HepG2 (cell line): ENCODE measurements around the gene SLC39A2. TPM values are rescaled to one million over a fixed set of nuclear protein-coding genes. Genes with fewer than 3 reads are reported as not detected.
A peak's percentile ranks its signal among the peaks of the same experiment; 100 is the strongest.

Experiments
- ASH2L ChIP-seq: fragments of 300-600, 200-600 bp; sonication (generic); IDR thresholded peaks from 2 replicates; pipeline ENCODE4 v1.7.0; 2017; ENCODE audit warnings: low read depth, mild to moderate bottlenecking, moderate library complexity, mixed read lengths, low read length; ENCODE audit not compliant: insufficient read length
- CEBPG ChIP-seq: IDR thresholded peaks from 2 replicates; pipeline ENCODE4 v1.6.1; 2016
- PPARG ChIP-seq: conservative IDR thresholded peaks from 2 replicates; pipeline ENCODE4 v1.6.1; 2016; ENCODE audit warnings: missing biosample characterization, missing genetic modification reagents
- TP53 ChIP-seq: sonication (generic); formaldehyde crosslinking; conservative IDR thresholded peaks from 2 replicates; pipeline ENCODE4 v1.4.0; 2020; ENCODE audit warnings: missing genetic modification reagents
- XRCC5 ChIP-seq: fragments of 200-400 bp; formaldehyde crosslinking; optimal IDR thresholded peaks from 2 replicates; pipeline ENCODE3; 2017; ENCODE audit warnings: mild to moderate bottlenecking, low read length
- ZFP90 ChIP-seq: sonication (generic); formaldehyde crosslinking; IDR thresholded peaks from 2 replicates; pipeline ENCODE4 v1.8.0; 2022; ENCODE audit warnings: missing genetic modification reagents, mild to moderate bottlenecking, inconsistent platforms, borderline replicate concordance
- ZFX ChIP-seq: sonication (generic); formaldehyde crosslinking; IDR thresholded peaks from 2 replicates; pipeline ENCODE4 v1.4.0; 2020; ENCODE audit warnings: mild to moderate bottlenecking, low read depth, missing genetic modification reagents, moderate library complexity
- ZNF430 ChIP-seq: sonication (generic); formaldehyde crosslinking; IDR thresholded peaks from 2 replicates; pipeline ENCODE4 v1.9.0; 2021; ENCODE audit warnings: mild to moderate bottlenecking, missing genetic modification reagents
- ZNF543 ChIP-seq: sonication (generic); formaldehyde crosslinking; IDR thresholded peaks from 2 replicates; pipeline ENCODE4 v1.4.0; 2020; ENCODE audit warnings: mild to moderate bottlenecking, missing genetic modification reagents
- ZNF678 ChIP-seq: sonication (generic); formaldehyde crosslinking; IDR thresholded peaks from 2 replicates; pipeline ENCODE4 v1.4.0; 2020; ENCODE audit warnings: mild to moderate bottlenecking, missing genetic modification reagents
- ZNF782 ChIP-seq: sonication (generic); formaldehyde crosslinking; IDR thresholded peaks from 2 replicates; pipeline ENCODE4 v1.4.0; 2020; ENCODE audit warnings: missing genetic modification reagents, mild to moderate bottlenecking, borderline replicate concordance
- ZNF878 ChIP-seq: sonication (generic); formaldehyde crosslinking; IDR thresholded peaks from 2 replicates; pipeline ENCODE4 v1.8.1; 2023; ENCODE audit warnings: mild to moderate bottlenecking, missing genetic modification reagents, moderate library complexity
- polyA plus RNA-seq, 8 experiments: library from polyadenylated mRNA; depleted of rRNA in 3 of 8; stranded (reverse) in 7 of 8; unstranded in 1 of 8; fragments of >200 nt; fragmentation: Illumina TruSeq in 4 of 8; extraction: Trizol in 4 of 8; gene quantifications; 2 replicates each; pipeline versions ENCODE4 v1.2.1 to v1.2.3, GENCODE V29; 2011 to 2016; ENCODE audit warnings: low read depth in 4 of 8, missing spikeins in 1 of 8, mixed read lengths in 1 of 8; ENCODE audit not compliant: insufficient read depth in 1 of 8
- total RNA-seq, 5 experiments: library from RNA; depleted of rRNA; stranded (reverse); fragments of >200 nt; fragmentation: Illumina TruSeq; extraction: Trizol; gene quantifications; 2 replicates each; pipeline ENCODE4 v1.2.3, GENCODE V29; 2016; ENCODE audit warnings: low read depth in 1 of 5
- TF ChIP-seq, protein P1 (sequence below): sonication (generic); formaldehyde crosslinking; IDR thresholded peaks from 2 replicates; pipeline ENCODE4 v1.5.0; 2020; ENCODE audit warnings: missing genetic modification reagents
- TF ChIP-seq, protein P2 (sequence below): IDR thresholded peaks from 2 replicates; pipeline ENCODE4 v1.6.1; 2016; ENCODE audit warnings: missing genetic modification reagents, missing compliant biosample characterization
- TF ChIP-seq, protein P3 (sequence below): IDR thresholded peaks from 2 replicates; pipeline ENCODE4 v1.6.1; 2016; ENCODE audit warnings: missing compliant biosample characterization, missing genetic modification reagents, borderline replicate concordance
- TF ChIP-seq, protein P4 (sequence below): sonication (generic); formaldehyde crosslinking; IDR thresholded peaks from 2 replicates; pipeline ENCODE4 v1.4.0; 2020; ENCODE audit warnings: missing genetic modification reagents, borderline replicate concordance
- TF ChIP-seq, protein P5 (sequence below): sonication (generic); formaldehyde crosslinking; IDR thresholded peaks from 2 replicates; pipeline ENCODE4 v1.5.0; 2020; ENCODE audit warnings: missing genetic modification reagents, mild to moderate bottlenecking, borderline replicate concordance
- TF ChIP-seq, protein P6 (sequence below): sonication (generic); formaldehyde crosslinking; IDR thresholded peaks from 2 replicates; pipeline ENCODE4 v1.4.0; 2020; ENCODE audit warnings: mild to moderate bottlenecking, missing genetic modification reagents

Gene SLC39A2
- total and polyA plus RNA-seq, 2 of the 13 experiments (the other 11 are each of a cell fraction or from before 2014, with no cell fraction given): 0.08 to 0.11 TPM

DNA sequence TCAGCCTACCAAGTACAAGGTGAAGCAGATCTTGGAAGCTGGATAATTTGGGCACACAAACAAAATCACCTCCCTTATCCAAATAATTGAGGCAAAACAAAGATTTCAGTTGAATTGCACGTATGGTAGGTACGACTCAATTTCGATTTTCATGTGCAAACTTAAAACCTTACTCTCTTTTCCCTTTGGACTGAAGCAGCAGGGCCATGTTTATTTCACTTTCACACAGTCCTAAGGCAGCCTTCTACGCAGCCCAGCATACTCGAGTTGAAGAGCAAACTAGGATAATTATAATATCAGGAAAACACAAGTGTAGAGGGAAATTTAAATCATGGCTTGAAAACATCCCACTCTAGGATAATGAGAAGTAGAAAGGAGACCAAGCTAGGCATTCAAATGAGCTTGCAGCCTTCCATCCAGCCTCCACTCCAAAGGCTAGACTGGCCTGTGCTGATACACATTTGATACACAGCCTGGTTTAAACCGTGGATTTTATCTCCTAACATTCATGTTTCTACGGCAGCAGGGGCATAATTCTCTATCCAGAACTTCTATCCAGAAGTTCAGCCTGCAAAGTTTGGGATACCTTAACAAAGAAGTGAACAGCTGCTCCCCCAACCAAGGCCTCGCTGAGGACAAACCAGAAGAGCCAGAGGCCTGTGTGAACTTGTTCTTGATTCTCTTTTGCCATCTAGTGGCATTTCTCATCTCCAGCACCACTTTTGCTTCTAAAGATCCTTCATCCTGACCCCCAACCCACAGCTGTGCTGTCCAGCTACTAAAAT, 40.7 kb downstream of the SLC39A2 start (continued):
- TF ChIP-seq, protein P1, sequence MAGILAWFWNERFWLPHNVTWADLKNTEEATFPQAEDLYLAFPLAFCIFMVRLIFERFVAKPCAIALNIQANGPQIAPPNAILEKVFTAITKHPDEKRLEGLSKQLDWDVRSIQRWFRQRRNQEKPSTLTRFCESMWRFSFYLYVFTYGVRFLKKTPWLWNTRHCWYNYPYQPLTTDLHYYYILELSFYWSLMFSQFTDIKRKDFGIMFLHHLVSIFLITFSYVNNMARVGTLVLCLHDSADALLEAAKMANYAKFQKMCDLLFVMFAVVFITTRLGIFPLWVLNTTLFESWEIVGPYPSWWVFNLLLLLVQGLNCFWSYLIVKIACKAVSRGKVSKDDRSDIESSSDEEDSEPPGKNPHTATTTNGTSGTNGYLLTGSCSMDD: no peak
- TF ChIP-seq, protein P2, sequence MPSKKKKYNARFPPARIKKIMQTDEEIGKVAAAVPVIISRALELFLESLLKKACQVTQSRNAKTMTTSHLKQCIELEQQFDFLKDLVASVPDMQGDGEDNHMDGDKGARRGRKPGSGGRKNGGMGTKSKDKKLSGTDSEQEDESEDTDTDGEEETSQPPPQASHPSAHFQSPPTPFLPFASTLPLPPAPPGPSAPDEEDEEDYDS (CRISPR knock-in tag): 0 out of 2 replicates have a peak, but pooled peaks have one; percentile 8
- TF ChIP-seq, protein P3, sequence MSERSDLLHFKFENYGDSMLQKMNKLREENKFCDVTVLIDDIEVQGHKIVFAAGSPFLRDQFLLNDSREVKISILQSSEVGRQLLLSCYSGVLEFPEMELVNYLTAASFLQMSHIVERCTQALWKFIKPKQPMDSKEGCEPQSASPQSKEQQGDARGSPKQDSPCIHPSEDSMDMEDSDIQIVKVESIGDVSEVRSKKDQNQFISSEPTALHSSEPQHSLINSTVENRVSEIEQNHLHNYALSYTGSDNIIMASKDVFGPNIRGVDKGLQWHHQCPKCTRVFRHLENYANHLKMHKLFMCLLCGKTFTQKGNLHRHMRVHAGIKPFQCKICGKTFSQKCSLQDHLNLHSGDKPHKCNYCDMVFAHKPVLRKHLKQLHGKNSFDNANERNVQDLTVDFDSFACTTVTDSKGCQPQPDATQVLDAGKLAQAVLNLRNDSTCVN: peak; percentile 34; the same call in 1 of the 2 replicates
- no peak for TF ChIP-seq ZNF878 (CRISPR knock-in tag)
- peak; percentile 53 for TF ChIP-seq XRCC5
- TF ChIP-seq ZNF678 (CRISPR knock-in tag): 0 out of 2 replicates have a peak, but pooled peaks have one; percentile 16
- 0 out of 2 replicates have a peak, but pooled peaks have one; percentile 59 for TF ChIP-seq ZNF430
- 0 out of 2 replicates have a peak, but pooled peaks have one; percentile 6 for TF ChIP-seq ZNF543
- TF ChIP-seq, protein P4, sequence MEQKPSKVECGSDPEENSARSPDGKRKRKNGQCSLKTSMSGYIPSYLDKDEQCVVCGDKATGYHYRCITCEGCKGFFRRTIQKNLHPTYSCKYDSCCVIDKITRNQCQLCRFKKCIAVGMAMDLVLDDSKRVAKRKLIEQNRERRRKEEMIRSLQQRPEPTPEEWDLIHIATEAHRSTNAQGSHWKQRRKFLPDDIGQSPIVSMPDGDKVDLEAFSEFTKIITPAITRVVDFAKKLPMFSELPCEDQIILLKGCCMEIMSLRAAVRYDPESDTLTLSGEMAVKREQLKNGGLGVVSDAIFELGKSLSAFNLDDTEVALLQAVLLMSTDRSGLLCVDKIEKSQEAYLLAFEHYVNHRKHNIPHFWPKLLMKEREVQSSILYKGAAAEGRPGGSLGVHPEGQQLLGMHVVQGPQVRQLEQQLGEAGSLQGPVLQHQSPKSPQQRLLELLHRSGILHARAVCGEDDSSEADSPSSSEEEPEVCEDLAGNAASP: peak; percentile 84; the same call in 1 of the 2 replicates
- TF ChIP-seq, protein P5, sequence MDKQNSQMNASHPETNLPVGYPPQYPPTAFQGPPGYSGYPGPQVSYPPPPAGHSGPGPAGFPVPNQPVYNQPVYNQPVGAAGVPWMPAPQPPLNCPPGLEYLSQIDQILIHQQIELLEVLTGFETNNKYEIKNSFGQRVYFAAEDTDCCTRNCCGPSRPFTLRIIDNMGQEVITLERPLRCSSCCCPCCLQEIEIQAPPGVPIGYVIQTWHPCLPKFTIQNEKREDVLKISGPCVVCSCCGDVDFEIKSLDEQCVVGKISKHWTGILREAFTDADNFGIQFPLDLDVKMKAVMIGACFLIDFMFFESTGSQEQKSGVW (CRISPR knock-in tag): no peak
- TF ChIP-seq TP53 (CRISPR knock-in tag): no peak
- no peak for TF ChIP-seq CEBPG (CRISPR knock-in tag)
- no peak for TF ChIP-seq ZFP90 (CRISPR knock-in tag)
- TF ChIP-seq ZNF782 (CRISPR knock-in tag): no peak
- TF ChIP-seq, protein P6, sequence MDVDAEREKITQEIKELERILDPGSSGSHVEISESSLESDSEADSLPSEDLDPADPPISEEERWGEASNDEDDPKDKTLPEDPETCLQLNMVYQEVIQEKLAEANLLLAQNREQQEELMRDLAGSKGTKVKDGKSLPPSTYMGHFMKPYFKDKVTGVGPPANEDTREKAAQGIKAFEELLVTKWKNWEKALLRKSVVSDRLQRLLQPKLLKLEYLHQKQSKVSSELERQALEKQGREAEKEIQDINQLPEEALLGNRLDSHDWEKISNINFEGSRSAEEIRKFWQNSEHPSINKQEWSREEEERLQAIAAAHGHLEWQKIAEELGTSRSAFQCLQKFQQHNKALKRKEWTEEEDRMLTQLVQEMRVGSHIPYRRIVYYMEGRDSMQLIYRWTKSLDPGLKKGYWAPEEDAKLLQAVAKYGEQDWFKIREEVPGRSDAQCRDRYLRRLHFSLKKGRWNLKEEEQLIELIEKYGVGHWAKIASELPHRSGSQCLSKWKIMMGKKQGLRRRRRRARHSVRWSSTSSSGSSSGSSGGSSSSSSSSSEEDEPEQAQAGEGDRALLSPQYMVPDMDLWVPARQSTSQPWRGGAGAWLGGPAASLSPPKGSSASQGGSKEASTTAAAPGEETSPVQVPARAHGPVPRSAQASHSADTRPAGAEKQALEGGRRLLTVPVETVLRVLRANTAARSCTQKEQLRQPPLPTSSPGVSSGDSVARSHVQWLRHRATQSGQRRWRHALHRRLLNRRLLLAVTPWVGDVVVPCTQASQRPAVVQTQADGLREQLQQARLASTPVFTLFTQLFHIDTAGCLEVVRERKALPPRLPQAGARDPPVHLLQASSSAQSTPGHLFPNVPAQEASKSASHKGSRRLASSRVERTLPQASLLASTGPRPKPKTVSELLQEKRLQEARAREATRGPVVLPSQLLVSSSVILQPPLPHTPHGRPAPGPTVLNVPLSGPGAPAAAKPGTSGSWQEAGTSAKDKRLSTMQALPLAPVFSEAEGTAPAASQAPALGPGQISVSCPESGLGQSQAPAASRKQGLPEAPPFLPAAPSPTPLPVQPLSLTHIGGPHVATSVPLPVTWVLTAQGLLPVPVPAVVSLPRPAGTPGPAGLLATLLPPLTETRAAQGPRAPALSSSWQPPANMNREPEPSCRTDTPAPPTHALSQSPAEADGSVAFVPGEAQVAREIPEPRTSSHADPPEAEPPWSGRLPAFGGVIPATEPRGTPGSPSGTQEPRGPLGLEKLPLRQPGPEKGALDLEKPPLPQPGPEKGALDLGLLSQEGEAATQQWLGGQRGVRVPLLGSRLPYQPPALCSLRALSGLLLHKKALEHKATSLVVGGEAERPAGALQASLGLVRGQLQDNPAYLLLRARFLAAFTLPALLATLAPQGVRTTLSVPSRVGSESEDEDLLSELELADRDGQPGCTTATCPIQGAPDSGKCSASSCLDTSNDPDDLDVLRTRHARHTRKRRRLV (CRISPR knock-in tag): 0 out of 2 replicates have a peak, but pooled peaks have one; percentile 31
- peak; percentile 85 for TF ChIP-seq ZFX (CRISPR knock-in tag)
- TF ChIP-seq ASH2L: no peak
- peak; percentile 45; the same call in 1 of the 2 replicates for TF ChIP-seq PPARG (CRISPR knock-in tag)
